ENCODE measurements around the gene PTPN12. TPM values are rescaled to one million over a fixed set of nuclear protein-coding genes. Genes with fewer than 3 reads are reported as not detected.

Gene PTPN12
- total and polyA plus RNA-seq, 7 donors = 21.5 to 158 (median 64.2) TPM

DNA sequence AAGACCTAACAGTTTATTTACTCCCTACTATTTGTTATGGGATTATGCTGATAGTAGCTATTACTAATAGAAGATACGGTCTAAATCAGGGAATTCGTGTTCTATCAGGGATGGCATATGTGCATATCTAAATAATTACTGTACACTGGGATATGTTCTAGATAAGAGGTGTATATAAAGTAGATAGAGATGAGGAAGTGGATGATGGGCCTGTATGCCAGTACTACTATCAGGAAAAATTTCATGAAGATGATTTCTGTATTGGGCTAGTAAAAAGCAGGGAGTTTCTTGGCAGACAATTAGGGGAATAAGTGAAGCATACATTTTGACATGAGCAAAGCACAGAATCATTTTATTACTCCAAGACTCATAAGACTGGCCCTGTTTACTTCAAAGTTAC, 26.2 kb downstream of the PTPN12 start:
- H3K36me3 ChIP-seq = no peaks in the 10 kb centered on the region
- peaks cover 0 to 52% (median 32%) of the 10 kb centered on the region in 4 donors for H3K4me1 ChIP-seq
- no peaks in the 10 kb centered on the region for H3K9me3 ChIP-seq
- no peak overlapping the region for H3K4me3 ChIP-seq
- intact Hi-C loops (cut with DNase I) = no loop called here
- no peak for DNase-seq
- 35 to 71% methylated on average over 2 of the region's 2 CpGs for WGBS, 2 donors
- H3K27me3 ChIP-seq = no peaks in the 10 kb centered on the region
- H3K27ac ChIP-seq = no peak overlapping the region
- no peak for TF ChIP-seq POLR2AphosphoS5 (IDR thresholded peaks at IDR 0.05)
- TF ChIP-seq EP300 (IDR thresholded peaks at IDR 0.05) = no peak
- TF ChIP-seq POLR2A (IDR thresholded peaks at IDR 0.05) = no peak
- TF ChIP-seq, protein P1, sequence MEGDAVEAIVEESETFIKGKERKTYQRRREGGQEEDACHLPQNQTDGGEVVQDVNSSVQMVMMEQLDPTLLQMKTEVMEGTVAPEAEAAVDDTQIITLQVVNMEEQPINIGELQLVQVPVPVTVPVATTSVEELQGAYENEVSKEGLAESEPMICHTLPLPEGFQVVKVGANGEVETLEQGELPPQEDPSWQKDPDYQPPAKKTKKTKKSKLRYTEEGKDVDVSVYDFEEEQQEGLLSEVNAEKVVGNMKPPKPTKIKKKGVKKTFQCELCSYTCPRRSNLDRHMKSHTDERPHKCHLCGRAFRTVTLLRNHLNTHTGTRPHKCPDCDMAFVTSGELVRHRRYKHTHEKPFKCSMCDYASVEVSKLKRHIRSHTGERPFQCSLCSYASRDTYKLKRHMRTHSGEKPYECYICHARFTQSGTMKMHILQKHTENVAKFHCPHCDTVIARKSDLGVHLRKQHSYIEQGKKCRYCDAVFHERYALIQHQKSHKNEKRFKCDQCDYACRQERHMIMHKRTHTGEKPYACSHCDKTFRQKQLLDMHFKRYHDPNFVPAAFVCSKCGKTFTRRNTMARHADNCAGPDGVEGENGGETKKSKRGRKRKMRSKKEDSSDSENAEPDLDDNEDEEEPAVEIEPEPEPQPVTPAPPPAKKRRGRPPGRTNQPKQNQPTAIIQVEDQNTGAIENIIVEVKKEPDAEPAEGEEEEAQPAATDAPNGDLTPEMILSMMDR (IDR thresholded peaks at IDR 0.05) = no peak

DNA sequence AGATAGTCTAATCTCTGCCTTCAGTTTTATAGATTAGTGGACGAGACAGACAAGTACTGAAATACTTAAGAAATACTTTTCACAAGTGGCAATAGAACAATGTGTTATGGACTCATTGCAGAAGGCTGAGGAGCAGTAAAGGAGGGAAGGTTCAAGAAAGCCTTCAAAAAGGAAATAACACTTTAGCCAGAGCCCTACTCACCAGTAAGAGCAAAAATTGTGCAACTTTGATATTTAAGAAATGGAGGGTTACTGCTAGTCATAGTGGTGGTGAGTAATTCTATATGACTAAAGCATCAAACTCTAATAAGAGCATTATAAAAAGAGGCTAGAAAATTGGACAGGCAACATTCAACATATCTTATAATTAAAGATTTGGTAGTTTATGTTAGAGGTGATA, 28.8 kb downstream of the PTPN12 start:
- H3K4me1 ChIP-seq = peaks cover 0 to 42% (median 26%) of the 10 kb centered on the region in 4 donors
- no peak for DNase-seq
- H3K27me3 ChIP-seq = no peaks in the 10 kb centered on the region
- no peak overlapping the region for H3K27ac ChIP-seq
- H3K9me3 ChIP-seq = no peaks in the 10 kb centered on the region
- peaks cover 0 to 5% (median 2%) of the 10 kb centered on the region in 4 donors for H3K36me3 ChIP-seq
- no peak overlapping the region for H3K4me3 ChIP-seq
- TF ChIP-seq EP300 (IDR thresholded peaks at IDR 0.05) (no peak), POLR2A (IDR thresholded peaks at IDR 0.05) (no peak), POLR2AphosphoS5 (IDR thresholded peaks at IDR 0.05) (no peak)
- TF ChIP-seq, protein P1 (IDR thresholded peaks at IDR 0.05) = no peak
- intact Hi-C loops (cut with DNase I) = no loop called here
- WGBS, 2 donors = 77 to 83% methylated on average over 1 of the region's 1 CpG

DNA sequence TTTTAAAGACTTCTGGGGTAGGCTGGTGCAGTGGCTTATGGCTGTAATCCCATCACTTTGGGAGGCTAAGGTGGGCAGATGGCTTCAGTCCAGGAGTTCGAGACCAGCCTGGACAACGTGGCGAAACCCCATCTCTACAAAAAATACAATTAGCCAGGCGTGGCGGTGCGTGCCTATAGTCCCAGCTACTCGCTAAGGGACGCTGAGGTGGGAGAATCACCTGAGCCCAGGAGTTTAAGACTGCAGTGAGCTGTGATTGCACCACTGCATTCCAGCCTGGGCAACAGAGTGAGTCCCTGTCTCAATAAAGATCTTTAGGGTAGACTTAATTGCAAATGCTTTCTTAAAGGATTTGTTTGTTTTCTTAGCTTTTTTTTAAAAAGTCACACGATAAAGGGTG, 29.3 kb downstream of the PTPN12 start:
- intact Hi-C loops (cut with DNase I) = no loop called here
- H3K4me1 ChIP-seq = peaks cover 0 to 42% (median 26%) of the 10 kb centered on the region in 4 donors

GRCh38 chr7:77569514-77570232, 32.6 kb downstream of the PTPN12 start:
- peak overlapping the region in 3 of 4 donors; percentile 16 to 43 (median 42) for H3K27ac ChIP-seq
- intact Hi-C loops (cut with DNase I) = no loop called here
- TF ChIP-seq POLR2AphosphoS5 (IDR thresholded peaks at IDR 0.05) (no peak), EP300 (IDR thresholded peaks at IDR 0.05) (no peak), POLR2A (IDR thresholded peaks at IDR 0.05) (no peak)
- TF ChIP-seq, protein P1 (IDR thresholded peaks at IDR 0.05) = no peak

More for the DNA sequence above, 29.3 kb downstream of the PTPN12 start:
- Histone ChIP-seq H3K27me3 (no peaks in the 10 kb centered on the region), H3K9me3 (no peaks in the 10 kb centered on the region), H3K27ac (no peak overlapping the region), H3K36me3 (peaks cover 0 to 6% (median 3%) of the 10 kb centered on the region in 4 donors), H3K4me3 (no peak overlapping the region)
- TF ChIP-seq, protein P1 (IDR thresholded peaks at IDR 0.05) = no peak
- TF ChIP-seq POLR2A (IDR thresholded peaks at IDR 0.05) = no peak
- TF ChIP-seq EP300 (IDR thresholded peaks at IDR 0.05) = no peak
- TF ChIP-seq POLR2AphosphoS5 (IDR thresholded peaks at IDR 0.05) = no peak
- 93 to 94% methylated on average over 9 of the region's 9 CpGs for WGBS, 2 donors
- no peak for DNase-seq

More at GRCh38 chr7:77569514-77570232, 32.6 kb downstream of the PTPN12 start:
- DNase-seq = no peak
- no peaks in the 10 kb centered on the region for H3K27me3 ChIP-seq
- peaks cover 0 to 29% (median 8%) of the 10 kb centered on the region in 4 donors for H3K4me1 ChIP-seq
- peaks cover 0 to 36% (median 5%) of the 10 kb centered on the region in 4 donors for H3K36me3 ChIP-seq
- no peaks in the 10 kb centered on the region for H3K9me3 ChIP-seq
- WGBS, 2 donors = 87 to 90% methylated on average over 8 of the region's 8 CpGs
- no peak overlapping the region for H3K4me3 ChIP-seq

Measured in sigmoid colon (tissue), 7 donors.